HTERT RPE-1 (cell line): ENCODE data around the gene EPHA4.

Source experiments
- in situ Hi-C: fragments of 300-500 bp; cut with MboI; formaldehyde crosslinking; loops from 4 replicates; pipeline ENCODE4 v1.14.3; 2020; ENCODE audit warnings: low sequenced_read_pairs

Gene EPHA4

DNA sequence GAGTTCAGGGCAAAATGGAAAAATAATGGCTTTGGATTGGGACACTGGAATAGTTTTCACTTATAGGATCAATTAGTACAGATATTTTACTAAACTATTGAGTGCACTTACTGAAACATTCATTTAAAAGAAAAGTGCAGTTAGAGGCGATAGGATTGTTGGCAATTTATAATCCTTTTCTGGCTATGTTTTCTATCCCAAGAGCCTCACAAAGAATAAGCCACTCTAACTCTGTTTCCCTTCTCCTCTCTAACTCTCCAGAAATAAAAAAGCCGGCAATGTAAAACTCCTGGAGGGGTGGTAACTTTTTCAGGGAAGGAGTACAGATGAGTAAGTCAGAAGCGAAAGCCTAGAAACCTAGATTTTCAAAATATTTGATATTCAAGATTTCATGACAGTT lies 91.3 kb downstream of the EPHA4 start:
- in situ Hi-C loops, result no loop called here

GRCh38 chr2:221480163-221480562 lies 91.9 kb downstream of the EPHA4 start:
- in situ Hi-C loops, result no loop called here

DNA sequence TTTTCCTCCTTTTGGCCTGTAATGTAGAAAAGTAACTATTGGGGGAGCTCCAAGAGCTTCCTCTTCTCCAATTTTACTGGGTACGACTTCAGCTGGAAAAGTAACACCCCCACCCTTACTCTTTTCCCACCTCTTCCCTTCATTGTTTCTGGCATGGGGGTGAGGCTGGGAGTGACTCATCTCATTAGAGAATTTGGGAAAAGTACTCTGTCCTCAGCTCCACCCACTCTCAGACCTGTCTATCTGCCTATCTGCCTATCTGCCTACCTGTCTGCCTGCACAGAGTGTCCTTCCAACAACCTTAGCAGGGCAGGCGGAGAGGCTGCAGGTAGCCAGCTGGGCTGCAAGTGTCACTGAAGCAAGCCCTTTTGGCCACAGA lies 93.6 kb downstream of the EPHA4 start:
- in situ Hi-C loops, result no loop called here

DNA sequence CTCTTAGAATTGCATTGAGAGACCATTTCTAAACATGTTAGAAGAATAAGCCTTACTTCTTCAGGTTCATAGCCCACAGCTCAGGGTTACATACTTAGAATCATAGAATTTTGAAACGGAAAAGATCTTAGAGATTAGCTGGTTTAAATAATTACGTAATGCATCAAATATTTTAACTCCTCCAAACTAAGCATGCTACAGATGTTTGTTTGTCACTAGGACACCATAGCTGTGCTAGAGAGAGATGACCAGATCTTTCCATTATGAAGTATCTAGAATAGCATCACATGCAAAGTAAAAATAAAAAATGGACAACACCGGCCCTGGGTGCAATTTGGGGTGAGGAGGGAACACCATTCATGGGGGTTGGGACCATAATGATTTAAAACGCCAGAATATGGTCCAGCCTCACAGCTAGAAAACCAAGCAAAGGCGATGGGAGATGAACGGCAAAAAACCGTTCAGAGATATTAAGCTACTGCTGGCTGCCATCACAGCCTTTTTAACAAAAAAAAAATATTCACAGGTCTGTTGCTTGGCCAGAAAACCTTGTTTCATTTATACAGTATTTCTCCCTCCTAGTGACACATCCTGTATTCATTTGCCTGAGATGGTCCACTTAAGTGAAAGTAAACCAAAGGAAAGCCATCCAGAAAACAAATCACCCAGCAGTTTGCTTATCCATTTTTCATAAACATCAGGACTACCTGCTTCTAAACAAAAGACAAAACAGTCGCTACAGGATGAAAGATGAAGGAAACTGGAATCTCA lies 94.2 kb downstream of the EPHA4 start:
- in situ Hi-C loops, result no loop called here

DNA sequence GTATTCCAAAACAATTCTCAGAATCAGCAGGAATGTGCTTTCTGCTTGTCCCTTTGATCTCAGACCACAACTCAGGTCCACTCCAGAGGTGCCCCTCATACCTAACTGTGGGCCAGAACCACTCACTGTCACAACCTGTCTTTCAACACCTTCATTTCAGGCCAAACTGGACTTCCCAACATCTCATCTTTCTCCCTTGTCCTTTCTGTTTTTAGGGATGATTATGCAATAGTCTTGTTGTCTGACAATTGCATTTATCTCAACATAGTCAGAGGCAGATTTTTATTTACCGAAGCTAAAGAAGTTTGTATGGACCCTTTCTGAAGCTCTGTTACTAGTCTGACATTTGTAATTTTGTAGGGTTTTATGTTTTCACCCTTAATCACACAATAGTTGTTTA lies 95.9 kb downstream of the EPHA4 start:
- in situ Hi-C loops, result no loop called here

GRCh38 chr2:221473451-221473850 lies 98.7 kb downstream of the EPHA4 start:
- in situ Hi-C loops, result no loop called here

GRCh38 chr2:221468317-221468716 lies 103.8 kb downstream of the EPHA4 start:
- in situ Hi-C loops, result no loop called here

GRCh38 chr2:221467610-221468009 lies 104.5 kb downstream of the EPHA4 start:
- in situ Hi-C loops, result no loop called here

GRCh38 chr2:221466744-221467143 lies 105.4 kb downstream of the EPHA4 start:
- in situ Hi-C loops, result no loop called here

GRCh38 chr2:221465776-221466175 lies 106.3 kb downstream of the EPHA4 start:
- in situ Hi-C loops, result no loop called here

- in situ Hi-C loops, result no loop called here
Observed at GRCh38 chr2:221464971-221465370, 107.1 kb downstream of the EPHA4 start.

DNA sequence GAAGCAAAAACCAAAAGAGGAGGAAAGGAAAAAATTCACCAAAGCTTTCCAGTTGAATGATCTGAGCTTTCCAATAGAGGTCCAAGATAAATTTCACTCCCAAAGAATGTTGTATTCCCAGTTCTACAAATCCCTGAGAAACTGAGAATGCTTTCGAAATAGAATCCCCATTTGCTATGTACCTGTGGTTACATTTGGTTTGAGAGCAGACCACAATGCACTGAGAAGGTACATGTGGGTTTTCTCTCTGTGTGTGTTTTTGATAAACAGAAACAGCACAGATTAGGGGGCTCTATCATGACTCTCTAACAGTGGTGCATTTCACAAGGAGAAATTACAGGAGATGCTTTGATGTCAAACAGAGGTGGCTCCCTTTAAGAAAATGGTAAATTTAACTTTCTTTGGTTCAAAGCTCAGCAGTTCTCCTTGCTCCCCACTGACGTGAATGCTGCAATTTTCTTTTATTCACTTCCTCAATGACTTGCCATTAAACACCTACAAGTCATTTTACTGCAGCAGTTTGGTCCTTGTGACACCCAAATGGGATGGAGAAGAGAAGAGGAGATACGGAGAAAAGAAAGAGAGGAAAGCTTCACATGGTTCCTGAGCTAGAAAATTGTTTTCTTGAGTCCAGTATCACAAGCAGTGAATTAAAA lies 108.7 kb downstream of the EPHA4 start:
- in situ Hi-C loops, result no loop called here

DNA sequence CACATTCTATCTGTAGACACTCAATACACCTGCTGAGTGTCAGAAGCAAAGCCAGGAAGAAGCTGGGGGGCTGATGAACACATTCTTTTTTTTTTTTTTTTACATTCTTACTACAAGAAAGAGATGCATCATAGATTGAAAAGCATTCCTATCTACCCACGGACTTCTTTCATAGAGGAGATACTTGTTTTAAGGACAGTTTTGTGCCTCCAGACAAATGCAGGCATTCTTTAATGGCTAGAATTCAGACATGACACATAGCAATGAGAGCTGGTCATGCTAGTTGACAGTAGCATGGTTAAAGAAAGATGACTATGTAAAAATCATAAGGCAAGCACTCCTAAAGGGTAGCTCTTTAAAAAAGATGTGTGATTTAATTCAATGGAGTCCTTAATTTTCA lies 110.2 kb downstream of the EPHA4 start:
- in situ Hi-C loops, result no loop called here

DNA sequence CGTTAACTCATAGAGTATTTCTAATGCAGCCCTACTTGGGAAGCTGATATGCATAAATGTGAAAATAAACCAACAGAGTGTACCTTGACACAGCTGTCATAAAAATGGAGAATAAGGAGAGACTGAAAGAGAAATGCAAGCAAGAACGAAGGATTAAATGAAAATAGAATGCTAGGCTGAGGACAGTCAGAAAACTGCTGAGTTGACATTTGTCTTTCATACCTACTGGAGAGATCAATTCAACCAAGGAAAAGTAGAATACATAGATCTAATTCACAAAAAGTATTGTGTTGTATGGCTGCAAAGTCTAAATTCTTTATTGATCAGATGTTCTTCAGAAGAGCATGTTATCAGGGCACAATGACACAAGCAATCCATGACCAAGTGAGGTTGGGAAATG lies 112.0 kb downstream of the EPHA4 start:
- in situ Hi-C loops, result no loop called here

- in situ Hi-C loops, result no loop called here
Observed at GRCh38 chr2:221458578-221458977, 113.5 kb downstream of the EPHA4 start.

DNA sequence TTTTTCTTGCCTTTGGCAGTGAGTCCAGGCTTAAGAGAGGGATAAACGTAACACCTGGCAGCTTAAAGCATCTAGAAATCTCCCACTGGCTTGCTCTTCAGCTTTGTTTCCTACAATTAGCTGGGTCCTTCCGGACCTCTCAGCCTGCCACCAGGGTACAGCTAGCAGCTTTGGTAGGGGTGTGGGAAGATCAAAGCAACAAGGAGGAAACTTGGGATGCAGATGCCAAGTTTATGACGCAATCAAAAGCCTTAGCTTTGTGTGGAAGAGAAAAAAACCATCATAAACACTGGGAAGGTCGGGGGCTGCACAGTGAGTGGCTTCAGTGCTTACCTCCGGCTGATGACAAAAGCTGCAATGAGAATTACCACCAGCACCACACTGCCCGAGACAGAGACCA lies 116.9 kb downstream of the EPHA4 start:
- in situ Hi-C loops, result no loop called here

DNA sequence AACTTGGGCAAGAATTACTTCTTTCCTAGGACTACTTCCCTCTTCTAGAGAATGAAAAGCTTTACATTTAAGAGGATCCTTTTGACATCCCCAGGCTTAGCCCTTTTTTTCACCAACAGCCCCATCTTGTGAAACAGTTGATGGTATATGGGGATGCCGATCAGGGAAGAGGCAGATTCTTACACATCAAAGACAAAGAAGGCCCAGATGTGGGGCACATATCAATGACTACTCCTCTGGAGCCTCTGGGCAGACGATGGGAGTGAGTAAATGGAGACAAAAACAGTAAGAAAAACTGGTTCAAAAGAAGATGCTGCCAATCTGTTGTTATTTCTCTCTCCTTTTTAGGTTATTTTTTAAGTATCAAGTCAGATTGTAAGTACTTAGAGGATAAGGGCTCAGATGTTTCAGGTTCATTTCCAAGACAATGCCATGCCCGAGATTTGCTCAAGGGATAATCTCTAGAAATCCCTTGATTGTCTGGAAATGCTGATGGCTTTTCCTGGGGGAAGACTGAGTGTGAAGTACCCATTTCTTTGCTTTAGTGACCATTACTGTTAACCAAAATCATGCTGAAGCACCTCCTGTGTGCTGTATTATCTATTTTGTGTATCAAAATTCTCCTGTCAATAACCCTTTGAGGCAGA lies 117.5 kb downstream of the EPHA4 start:
- in situ Hi-C loops, result no loop called here

DNA sequence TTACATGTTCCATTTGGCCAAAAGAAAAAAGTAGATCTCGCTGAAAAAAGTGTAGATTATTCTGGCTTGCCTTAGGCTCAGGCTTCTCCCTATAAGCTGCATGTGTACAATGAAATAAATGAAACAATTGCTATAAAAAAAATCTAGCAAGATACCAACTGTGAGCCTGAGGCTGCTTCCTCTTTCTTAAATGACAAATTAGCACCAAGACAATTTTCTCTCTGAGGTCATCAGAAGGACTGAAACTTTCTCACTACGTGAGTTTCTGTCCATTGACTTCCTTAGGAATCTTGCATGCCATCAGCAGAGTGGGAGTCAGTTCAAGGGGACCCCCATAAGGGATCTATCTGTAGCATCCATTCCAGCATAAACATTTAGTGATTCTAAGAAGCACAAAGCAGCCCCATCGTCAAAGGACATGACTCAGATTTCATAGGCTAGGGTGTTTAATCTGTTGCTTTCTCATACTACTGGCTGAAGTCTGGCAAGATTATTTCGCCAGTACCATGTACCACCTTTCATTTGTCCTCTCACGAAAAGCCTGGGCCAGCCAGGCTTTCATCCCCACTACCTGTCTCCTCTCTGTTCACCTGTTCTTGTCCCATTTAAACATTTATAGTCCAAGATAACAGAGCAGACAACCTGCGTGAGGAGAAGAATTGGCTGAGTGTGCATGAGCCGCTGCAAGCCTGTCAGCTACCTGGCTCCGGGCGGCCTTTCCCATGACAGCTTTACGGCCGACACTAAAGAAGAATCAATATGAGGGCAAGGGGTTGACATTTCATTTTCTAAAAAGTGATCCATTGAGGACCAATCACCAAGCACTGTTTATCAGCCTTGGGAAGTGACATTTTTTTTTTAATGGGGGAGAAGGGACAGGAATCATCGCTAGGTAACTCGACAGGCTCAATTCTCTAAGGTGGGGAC lies 120.0 kb downstream of the EPHA4 start:
- in situ Hi-C loops, result no loop called here

DNA sequence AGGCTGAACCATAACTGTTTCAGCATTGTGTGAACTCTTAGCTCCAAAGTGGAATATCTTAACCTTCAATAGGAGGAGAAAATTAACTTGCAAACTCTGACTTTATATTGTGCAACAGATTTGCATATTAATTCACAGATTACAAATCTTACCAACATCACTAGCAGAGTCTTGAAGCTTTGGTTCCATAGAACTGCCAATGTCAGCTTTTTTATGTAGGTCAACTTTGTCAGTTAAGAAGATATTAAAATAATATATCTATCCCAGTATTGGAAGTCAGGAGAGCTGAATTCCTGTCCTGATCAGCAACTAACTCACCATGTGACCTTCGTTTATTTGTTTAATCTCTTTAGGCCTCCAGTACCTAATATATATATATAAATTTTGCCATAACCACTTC lies 121.8 kb downstream of the EPHA4 start:
- in situ Hi-C loops, result no loop called here

- in situ Hi-C loops, result no loop called here
Observed at GRCh38 chr2:221449406-221449805, 122.7 kb downstream of the EPHA4 start.

DNA sequence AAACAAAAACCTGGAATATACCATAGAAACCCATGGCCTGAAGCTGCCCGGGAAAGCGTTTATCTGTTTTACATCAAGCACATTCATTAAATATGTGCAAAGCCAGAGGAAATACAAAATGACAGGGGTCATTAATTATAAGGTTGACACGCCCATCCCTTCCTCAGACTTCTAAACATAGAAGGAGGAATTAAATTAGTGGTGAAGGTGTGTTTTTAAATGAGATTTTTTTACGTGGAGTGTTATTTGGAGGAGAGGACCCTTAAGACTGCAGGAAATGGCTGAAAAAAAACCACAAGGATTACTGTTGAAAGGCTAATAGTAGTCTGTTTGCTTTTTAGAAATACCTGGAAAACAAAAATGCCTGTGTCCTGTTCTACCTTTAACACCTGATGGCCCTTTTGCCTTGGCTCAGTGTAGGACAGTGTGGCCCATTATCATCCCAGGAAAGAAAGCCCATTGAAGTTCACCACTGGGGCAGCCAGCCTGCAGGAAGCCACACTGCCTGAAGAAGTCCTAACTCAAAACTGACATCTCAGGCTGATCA lies 123.2 kb downstream of the EPHA4 start:
- in situ Hi-C loops, result no loop called here
